Measurements from ENCODE around the gene BACH2.
"Not testable (repeated sequence)": the region's sequence is repeated elsewhere in the genome, so short reads cannot be mapped to it uniquely, and the experiment has no call there.

The BACH2 gene

DNA sequence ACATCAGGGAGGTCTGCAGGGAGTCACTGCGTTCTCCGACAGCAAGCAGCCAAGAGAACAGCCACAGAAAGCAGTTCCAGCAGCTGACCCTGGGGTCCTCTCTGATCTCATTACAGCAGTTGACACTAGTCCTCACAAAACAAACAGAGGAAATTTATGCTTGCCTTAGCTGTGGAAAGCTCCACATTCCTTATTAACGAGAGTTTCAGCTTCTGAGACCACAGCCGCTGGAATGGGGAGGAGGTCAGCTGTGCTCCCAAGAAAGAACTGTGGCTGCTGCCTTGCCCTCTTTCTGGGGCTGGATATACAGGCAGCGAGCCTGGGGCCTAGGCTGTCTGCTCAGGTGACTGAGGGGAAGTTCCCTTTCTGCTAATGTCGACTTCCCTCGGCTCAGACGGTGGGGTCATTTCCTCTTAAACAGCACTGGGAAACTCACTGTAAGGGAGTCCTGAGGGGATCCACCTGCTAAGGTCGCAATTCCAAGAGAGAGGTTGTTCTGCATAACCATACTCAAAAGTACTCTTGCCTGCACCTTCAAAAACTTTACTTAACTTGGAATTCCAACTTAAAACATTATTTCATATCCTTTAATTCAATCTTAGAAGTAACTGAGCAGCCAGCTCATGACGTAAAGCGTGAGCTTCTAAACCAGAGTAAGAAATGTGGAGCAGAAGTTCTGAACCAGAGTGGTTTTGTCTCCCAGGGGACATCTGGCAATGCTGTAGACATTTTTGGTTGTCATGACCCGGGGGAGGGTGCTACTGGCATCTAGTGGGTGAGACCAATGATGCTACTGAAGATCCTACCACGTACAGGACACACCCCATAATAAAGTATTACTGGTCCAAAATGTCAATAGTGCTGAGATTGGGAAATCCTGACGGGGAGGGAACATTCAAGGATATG, 80.3 kb downstream of the BACH2 start:
- DNase-seq (ENCODE audit: low read depth in 2 of 3, low spot score in 2 of 3), result no peak

DNA sequence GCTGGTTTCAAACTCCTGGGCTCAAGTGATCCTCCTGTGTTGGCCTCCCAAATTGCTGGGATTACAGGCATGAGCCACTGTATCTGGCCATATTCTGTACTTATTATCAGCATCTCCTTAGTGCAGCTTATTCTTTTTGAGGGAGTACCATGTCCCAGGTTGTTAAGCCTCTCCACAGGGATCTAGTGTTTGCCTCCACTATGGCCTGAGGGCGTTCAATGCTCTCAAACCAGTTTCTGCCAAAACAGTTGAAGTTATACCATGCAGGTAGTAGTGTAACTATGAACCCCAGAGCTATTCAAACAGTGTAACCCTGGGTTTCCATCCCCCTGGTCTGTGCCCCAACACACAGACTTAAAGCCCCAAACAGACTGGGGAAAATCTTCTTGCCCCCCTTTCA, 81.7 kb downstream of the BACH2 start:
- no peak for DNase-seq (ENCODE audit: low read depth in 2 of 3, low spot score in 2 of 3)

DNA sequence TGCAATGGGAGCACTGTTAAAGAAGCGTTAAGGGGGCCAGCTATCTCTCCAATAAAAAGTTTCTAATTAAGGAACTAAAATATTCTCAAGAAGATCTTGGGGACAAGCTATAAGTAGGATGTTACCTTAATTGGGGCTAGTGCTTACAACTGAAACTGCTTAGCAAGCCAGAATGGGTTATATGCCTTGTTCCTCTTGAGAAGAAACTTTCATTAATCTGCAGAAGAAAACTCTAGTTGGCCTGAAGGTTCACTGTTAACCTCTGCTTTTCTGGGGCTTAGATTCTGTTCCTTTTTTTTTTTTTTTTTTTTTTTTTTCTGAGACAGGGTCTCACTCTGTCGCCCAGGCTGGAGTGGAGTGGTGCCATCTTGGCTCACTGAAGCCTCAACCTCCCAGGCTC, 82.2 kb downstream of the BACH2 start:
- no peak for DNase-seq (ENCODE audit: low read depth in 2 of 3, low spot score in 2 of 3)

DNA sequence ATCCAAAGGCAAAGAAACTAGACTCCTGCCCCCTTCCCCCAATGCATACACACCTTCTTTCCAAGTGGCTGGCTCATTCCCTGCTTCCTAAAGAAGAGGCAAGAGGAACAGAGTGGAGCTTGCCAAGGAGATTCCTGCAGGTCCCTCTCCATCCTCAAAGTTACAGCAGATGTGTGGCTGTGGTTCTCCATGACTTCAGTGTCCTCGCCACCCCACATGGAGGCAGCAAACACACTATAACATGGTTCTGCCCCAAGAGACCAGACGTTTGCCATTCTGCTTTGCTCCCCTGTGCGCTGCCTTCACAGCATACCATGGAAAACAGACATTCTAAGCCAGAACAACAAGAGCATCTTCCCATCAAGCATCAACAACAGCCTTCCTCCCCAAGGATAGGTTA, 84.4 kb downstream of the BACH2 start:
- no peak for DNase-seq (ENCODE audit: low read depth in 2 of 3, low spot score in 2 of 3)

DNA sequence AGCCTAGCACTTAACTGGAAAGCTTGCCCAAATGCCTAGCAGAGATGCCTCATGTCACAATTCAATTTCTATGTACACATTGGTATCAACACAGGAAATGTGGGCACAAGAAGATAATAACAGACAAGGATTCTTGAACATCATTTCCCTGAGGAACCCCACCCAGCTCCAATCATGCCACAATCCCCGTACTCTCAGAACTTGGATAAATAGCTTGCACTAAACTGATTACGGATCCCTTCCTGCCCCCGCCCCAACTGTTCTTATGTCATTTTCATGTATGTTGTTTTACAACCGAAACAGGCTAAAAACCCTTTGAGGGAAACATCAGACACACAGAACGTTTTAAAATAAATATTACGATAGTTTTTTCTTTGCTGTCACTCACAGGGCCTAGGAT, 87.1 kb downstream of the BACH2 start:
- no peak for DNase-seq (ENCODE audit: low read depth in 2 of 3, low spot score in 2 of 3)

DNA sequence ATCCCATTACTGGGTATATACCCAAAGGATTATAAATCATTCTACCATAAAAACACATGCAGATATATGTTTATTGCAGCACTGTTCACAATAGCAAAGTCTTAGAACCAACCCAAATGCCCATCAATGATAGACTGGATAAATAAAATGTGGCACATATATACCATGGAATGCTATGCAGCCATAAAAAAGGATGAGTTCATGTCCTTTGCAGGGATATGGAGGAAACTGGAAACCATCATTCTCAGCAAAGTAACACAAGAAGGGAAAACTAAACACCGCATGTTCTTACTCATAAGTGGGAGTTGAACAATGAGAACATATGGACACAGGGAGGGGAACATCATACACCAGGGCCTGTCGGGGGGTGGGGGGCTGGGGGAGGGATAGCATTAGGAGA, 88.0 kb downstream of the BACH2 start:
- not testable (repeated sequence) for DNase-seq (ENCODE audit: low read depth in 2 of 3, low spot score in 2 of 3)

DNA sequence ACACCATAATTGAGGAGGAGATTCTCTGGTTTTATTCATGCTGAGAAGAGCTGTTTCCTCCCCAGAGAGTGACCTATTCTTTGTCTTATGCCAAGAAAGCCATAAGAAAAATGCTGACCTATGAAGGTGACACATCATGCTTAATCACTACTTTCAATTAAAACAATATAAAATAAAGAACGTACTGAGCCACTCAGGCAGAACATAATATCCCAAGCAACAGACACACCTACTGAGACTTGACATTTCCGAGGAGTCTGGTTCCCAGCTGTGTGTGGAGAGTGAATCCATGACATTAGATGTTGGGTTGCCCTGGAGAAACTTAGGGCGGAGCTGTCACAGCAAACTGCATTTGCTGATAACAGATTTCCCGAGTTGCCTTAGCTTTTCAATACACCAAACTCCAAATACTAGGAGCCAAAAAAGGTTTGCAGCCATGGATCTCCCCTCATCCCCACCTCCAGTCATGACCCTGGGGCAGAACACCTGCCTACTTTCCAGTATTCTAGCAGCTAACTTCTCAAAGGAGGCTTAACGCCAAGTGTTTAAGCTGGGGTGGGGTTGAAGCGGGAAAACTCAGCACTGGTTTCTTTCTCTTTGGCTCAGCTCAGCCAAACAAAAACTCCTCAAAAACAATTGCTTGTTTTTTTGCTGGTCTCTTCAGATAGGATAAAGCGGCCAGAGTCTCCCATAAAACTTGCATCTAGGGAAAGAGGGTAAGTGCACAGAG, 92.2 kb downstream of the BACH2 start:
- DNase-seq (ENCODE audit: low read depth in 2 of 3, low spot score in 2 of 3), result no peak

DNA sequence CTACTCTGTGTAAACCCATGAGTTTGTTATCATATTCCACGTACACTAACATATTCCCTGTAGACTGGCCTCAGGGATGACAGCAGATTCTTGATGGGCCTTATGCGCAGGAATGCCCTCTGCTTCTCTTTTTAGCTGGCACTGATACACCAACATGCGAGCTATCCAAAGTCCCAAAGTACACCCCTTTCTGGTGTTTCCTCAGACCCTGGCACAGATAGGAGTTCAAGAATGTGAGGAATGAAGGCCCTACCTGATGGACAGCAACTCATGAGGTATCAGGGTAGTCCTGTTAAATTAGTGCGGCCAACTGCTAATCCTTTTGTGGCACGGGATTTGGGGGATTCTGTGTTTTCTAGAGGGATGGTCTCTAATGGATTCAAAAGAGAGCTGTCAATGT, 93.0 kb downstream of the BACH2 start:
- no peak for DNase-seq (ENCODE audit: low read depth in 2 of 3, low spot score in 2 of 3)

DNA sequence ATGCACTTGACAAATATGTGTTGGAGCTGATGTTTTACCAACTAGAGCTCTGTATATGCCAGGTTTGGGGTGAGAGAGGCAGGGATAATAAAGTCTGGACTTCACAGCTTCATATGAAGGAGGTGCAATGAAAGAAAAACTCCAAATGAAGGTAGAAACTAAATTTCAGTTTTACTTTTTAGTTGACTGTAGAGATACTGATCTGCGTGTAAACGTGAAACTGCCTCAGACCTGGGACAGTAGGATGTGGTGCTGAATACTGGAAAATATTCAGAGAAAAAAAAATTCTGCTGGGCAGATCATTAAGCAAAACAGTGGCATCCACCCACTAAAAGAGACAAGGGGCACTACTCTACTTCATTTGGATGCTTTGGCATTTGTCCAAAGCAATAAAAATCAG, 94.5 kb downstream of the BACH2 start:
- DNase-seq (ENCODE audit: low read depth in 2 of 3, low spot score in 2 of 3), result no peak

DNA sequence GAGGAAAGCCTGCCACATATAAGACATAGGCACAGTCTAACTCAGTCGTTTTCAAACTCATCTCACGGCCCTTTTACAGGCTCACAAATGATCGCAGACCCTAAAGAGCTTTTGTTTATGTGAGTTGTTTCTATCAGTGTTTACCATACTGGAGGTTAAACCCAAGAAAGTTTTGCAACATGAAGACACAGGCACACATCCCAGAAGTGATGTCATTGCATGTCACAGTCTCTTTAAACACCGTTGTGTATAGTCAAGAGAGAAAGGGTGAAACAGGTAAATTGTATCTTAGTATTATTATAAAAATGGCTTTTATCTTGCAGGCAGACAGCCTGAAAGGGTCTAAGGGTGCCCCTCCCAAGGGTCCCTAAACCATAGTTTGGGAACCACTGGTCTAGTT, 96.7 kb downstream of the BACH2 start:
- DNase-seq (ENCODE audit: low read depth in 2 of 3, low spot score in 2 of 3), result no peak

DNA sequence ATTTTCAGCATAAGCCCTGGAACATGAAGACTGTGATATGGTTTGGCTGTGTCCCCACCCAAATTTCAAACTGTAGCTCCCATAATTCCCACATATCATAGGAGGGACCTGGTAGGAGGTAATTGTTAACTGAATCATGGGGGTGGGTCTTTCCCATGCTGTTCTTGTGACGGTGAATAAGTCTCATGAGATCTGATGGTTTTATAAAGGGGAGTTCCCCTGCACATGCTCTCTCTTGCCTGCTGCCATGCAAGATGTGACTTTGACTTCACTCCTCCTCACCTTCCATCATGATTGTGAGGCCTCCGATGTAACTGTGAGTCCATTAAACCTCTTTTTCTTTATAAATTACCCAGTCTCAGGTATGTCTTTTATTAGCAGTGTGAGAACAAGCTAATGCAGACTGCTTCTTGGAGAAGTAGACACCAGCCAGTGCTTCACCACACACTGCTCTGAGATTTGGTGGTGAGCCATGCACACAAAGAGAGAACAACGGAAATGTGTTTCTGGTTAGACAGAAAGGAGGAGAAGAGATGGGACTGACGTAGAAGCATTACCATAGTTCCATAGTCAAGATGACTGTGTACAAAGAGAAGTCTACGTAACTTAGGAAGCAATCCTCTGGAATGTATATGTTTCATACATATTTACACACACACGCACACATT, 97.8 kb downstream of the BACH2 start:
- DNase-seq (ENCODE audit: low read depth in 2 of 3, low spot score in 2 of 3), result no peak

DNA sequence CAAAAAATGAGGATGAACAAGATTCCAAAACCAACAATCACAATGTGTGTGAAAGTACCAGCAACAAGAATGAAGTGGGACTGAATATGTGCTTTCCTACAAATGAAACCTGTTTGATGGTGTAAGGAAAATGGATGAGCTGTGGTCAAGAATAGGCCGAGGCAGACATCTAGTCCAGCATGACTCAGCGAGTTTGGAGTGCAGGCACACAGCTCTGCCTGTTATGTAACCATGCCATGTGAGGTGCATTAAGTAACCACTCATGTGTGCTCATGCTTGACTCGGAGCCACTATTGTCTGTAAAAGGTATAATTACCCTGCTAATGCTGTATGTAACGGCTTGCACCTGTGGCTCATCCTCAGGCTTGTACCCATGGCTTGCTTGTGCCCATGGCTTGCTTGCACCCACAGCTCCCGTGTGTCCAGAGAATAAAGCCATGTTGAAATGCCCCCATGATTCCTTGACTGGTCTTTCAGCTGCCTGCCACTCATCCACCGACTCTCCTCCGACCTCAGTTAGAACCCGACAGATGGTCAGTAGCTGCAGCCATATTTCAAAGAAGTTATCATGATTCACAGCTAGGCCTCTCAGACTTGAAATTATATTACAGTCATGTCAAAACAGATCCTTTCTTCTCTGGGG, 98.7 kb downstream of the BACH2 start:
- DNase-seq (ENCODE audit: low read depth in 2 of 3, low spot score in 2 of 3), result no peak

DNA sequence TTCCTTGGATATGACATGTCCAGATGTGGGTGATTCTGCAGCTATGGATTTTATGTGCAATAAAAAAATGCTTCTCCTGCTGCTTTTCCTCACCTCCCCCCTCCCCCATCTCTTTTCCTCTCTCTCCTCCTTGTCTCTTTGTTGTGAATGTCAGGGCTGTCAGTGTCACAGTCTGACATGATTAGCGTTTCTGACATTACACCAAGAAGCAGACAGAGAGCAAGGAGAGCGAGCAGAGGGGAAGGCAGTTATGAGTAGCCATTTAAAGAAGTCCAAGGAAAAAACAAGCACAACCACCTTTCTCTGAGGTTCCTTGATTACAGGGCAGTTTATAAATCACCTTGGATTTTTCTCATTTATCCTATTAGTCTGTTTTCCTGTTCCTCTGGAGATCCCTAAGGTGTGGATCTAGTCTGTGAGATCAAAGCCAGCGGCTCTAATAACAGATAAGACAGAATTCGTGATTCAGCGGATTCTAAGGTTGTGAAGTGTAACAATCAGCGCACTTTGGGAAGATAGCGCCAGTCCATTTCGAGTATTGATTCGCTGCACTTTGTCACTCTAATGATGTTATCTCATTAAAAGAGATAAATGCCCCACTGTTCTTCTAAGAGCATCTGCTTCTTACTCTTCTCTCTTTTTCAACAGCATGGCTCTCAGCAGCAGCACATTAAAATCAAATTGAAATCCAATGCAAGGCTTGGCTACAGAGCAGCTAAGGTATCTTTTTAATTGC, 101.4 kb downstream of the BACH2 start:
- no peak for DNase-seq (ENCODE audit: low read depth in 2 of 3, low spot score in 2 of 3)

DNA sequence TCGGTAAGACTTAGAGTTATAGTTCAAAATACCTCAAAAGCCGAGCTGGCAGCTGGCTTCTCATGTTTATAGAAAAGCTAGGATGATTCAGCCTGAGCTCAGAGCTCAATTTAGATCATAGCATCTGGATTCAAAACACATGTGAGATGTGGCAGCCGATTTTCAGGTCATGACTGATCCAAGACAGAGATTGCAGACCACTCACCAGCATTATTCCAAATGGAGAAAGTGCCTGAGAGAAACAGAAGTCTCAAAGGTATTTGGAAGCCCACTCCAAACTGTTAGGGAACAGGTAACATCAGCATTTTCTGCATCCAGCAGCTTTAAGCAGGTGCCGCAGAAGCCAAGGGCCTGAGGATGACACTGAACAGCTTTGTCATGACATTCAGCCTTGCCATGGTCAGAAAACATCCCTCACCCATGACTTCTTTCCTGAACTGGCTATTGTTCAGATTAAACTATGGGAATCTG, 102.2 kb downstream of the BACH2 start:
- no peak for DNase-seq (ENCODE audit: low read depth in 2 of 3, low spot score in 2 of 3)

DNA sequence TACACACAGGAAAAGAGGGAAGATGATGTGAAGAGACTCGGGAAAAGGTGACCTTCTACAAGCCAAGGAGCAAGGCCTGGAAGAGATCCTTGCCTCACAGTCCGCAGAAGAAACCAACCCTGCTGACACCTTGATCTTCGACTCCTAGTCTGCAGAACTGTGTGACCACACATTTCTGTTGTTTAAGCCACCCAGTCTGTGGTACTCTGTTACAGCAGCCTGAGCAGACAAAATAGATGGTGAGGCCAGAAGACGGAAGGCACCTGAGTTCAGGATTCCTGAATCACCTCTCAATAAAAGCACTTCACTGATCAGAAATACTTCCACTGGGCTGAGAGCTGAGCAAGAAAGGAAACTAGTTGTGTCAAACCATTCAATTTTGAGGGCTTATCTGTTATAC, 103.3 kb downstream of the BACH2 start:
- no peak for DNase-seq (ENCODE audit: low read depth in 2 of 3, low spot score in 2 of 3)

DNA sequence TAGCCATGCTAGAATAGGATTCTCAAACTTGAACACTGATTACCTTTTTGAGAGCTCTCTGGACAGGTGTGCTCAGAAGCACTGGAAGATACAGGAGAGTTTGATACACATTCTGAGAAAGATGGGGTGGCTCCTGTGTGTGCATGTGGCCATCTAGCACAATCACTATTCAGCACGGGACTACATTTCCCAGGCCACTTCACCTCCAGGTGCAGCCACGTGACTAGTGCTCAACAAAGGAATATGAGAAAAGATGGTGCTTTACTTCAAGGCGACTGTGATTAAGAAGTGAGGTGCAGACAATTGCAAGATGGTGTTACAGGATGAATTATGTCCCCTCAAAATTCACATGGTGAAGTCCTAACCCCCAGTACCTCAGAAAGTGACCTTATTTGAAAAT, 103.8 kb downstream of the BACH2 start:
- no peak for DNase-seq (ENCODE audit: low read depth in 2 of 3, low spot score in 2 of 3)

DNA sequence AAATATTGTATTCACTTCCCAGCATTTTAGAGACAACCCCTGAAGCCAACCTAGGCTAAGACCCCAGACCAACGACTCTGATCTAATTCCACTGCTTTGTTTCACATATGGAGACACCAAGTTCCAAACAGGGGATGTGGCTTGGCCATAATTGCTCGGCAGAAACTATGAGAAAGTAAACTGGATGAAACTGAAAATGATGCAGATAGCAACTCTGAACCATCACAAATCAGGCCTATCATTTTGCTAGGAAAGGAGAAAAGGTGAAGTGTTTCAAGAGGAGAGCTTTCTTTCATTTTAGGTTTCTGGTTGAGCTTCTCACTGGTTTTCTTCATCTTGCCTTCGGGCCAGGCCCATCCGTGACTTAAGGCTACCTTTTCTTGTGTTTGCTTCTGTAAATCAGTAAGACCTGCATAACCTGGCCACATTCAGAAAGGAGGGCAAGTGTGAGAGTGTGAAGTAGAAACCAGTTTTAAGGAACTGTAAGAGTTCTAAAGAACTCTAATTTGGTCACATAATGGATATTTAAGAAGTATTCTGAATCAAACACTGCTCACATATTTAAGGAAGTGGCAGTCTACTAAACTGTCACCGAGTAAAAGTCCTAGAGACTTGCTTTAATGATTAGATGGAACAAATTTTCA, 105.8 kb downstream of the BACH2 start:
- DNase-seq (ENCODE audit: low read depth in 2 of 3, low spot score in 2 of 3), result no peak

DNA sequence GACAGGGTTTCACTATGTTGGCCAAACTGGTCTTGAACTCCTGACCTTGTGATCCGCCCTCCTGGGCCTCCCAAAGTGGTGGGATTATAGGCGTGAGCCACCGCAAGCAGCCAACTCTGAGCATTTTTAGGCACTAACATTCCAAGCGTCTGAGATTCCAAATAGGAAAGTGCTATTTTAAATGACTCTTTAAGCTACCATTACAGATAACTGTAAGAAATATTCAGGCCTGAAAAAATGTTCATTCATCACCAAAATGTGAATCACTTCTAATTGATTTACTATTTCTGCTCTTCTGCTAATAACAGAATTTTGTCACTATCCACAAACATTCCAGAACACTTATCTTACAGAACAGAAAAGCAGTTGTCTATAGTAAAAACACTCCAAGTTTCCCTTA, 106.5 kb downstream of the BACH2 start:
- DNase-seq (ENCODE audit: low read depth in 2 of 3, low spot score in 2 of 3), result no peak

DNA sequence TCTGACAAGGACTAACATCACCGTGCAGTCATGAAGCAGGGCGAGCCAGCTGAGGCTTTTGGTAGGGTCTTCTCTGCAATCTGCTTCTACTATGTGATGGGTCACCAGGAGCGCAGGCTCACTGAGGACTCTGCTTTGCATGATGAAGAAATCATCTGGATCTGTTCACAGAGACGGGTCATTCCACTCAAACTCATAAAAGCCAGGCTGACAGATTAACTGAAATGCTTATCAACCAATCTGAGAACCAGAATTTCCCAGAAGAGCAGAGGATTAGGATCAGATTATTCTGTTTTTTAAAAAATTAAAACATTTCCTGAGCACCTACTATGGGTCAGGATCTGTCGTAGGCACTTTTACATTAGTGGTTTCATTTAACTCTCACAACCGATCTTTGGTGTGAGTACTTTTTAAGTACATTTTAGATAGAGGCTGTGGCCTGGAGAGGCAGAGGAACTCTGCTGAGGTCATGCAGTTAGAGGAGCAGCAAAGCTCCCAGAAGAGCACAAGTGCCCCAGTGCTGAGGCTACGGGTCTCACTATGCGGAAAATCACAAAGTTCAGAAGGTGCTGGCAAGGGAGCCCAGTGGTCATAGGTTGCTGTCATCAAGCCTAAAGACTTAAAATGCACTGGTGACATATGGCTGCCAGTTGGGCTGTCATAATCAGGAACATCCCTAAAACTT, 109.1 kb downstream of the BACH2 start:
- DNase-seq (ENCODE audit: low read depth in 2 of 3, low spot score in 2 of 3), result no peak
